Measurements from ENCODE around the gene ODAD4.
"Not testable (repeated sequence)": the region's sequence is repeated elsewhere in the genome, so short reads cannot be mapped to it uniquely, and the experiment has no call there.

ODAD4 gene

GRCh38 chr17:42005166-42005565 is 74.7 kb downstream of the ODAD4 start:
- DNase-seq: no peak

DNA sequence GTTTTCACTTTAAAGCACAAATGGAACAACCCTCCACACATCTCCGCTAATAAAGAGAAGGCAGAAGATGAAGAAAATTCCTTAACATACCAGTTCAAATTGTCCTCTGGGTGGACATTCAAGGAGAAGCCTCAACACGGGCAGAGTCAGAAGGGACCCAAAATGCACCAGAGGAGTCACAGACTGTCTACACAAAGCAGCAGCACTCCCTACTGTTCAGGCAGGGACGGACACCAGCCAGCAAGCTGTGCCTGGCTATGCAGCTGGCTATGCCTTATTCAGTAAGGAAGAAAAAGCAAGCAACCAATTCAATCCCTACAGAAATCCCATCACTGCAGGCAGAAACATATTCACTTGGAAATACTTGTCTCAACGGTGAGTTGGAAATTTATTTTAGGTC is 78.8 kb downstream of the ODAD4 start:
- DNase-seq: no peak

DNA sequence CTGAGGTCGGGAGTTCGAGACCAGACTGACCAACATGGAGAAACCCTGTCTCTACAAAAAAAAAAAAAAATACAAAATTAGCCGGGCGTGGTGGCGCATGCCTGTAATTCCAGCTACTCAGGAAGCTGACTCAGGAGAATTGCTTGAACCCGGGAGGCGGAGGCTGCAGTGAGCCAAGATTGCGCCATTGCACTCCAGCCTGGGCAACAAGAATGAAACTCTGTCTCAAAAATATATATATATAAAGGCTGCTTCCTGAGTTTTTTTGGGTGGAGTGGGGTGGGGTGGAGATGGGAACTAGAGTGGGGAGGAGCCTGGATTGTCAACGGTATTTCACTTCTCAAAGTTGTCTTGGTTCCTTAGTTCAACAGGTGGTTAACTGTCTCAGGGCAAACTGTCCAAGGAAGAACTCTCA is 79.9 kb downstream of the ODAD4 start:
- DNase-seq: not testable (repeated sequence)

DNA sequence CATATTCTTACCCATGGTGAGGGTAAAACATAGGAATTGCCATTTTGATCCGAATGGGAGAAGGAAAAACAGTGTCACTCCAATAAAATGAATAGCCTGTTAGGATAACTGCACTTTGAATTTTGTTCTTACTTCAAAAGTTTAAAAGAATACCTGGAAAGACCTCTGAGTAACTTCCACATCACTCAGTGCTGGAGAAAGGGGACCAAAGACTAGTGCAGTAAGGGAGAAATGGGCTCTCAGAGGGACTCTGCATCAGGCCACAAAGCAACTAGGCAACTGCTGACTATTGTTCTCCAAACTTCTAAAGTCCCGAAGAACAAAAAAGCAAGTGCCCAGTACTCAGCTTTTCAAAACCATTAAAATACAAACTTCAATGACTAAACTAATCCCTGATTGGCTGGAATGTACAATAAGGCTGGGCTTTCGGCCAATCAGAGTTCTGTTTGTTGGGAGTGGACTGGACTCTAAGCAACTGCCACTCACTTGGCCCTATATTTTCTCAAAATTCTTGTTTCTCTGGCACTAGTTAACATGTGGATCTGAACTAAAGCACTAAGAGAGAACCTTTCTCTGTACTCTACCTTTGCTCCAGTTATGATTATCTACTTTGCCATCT is 80.6 kb downstream of the ODAD4 start:
- DNase-seq: no peak

DNA sequence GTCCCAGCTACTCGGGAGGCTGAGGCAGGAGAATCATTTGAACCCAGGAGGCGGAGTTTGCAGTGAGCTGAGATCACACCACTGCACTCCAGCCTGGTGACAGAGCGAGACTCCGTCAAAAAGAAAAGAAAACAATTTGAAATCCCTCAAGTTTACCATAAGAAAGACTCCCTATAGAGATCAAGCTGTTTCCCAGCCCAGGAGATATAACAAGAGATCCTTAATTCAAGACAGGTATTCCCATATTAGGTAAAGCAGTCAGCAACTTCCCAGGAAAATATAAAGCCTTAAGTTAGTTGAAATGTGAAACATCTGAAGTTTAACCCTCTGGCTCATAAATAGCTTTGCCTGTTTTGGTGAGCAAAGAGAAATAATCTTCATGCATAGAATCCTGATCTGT is 81.9 kb downstream of the ODAD4 start:
- not testable (repeated sequence) for DNase-seq

GRCh38 chr17:42013740-42014139 is 83.3 kb downstream of the ODAD4 start:
- DNase-seq: not testable (repeated sequence)

Data from CD4-positive, alpha-beta T cell treated with Interleukin-6 for 4 hours (primary cell).